A673 (cell line): Measurements from ENCODE around the gene FCHSD1. TPM values are rescaled to one million over a fixed set of nuclear protein-coding genes. Genes with fewer than 3 reads are reported as not detected.

Experiments used
- BruUV-seq: library from RNA; stranded (reverse); fragments of 400-500 nt; replicated peaks from 2 replicates; lab custom pipeline; 2021; lab: Mats Ljungman, UMichigan
- CTCF ChIA-PET: fragments of 300-600 bp; sonication (Branson Sonifier 250); formaldehyde crosslinking; loops from one replicate; lab custom pipeline; 2022; ENCODE audit warnings: antibody characterized with exemption; lab: Charles Lee
- POLR2A ChIA-PET: fragments of 300-600 bp; sonication (Branson Sonifier 250); formaldehyde crosslinking; loops from one replicate; lab custom pipeline; 2022; ENCODE audit warnings: antibody characterized with exemption; ENCODE audit not compliant: low non-redundant PET; lab: Charles Lee
- DNase-seq: peaks from one replicate; pipeline ENCODE4 v3.0.0-alpha.2; 2015; ENCODE audit warnings: low spot score
- H3K27ac ChIP-seq: fragments of 200-600 bp; sonication (generic); 2 replicates; pipeline ENCODE4 v1.5.1; 2016; ENCODE audit warnings: mixed run types, low read depth, mild to moderate bottlenecking, mixed read lengths, antibody characterized with exemption, low read length; ENCODE audit not compliant: poor library complexity, severe bottlenecking
- H3K27me3 ChIP-seq: fragments of 200-600 bp; sonication (generic); replicated peaks from 2 replicates; pipeline ENCODE4 v1.6.1; 2017; ENCODE audit warnings: mixed run types, low read depth, mild to moderate bottlenecking, mixed read lengths, antibody characterized with exemption, low read length; ENCODE audit not compliant: insufficient read depth, poor library complexity
- H3K36me3 ChIP-seq: fragments of 200-600 bp; sonication (generic); 2 replicates; pipeline ENCODE4 v1.6.1; 2016; ENCODE audit warnings: mixed run types, mild to moderate bottlenecking, mixed read lengths, antibody characterized with exemption, low read length; ENCODE audit not compliant: insufficient read depth, poor library complexity, severe bottlenecking
- H3K4me1 ChIP-seq: fragments of 200-600 bp; sonication (generic); 2 replicates; pipeline ENCODE4 v1.6.1; 2017; ENCODE audit warnings: mixed run types, mild to moderate bottlenecking, mixed read lengths, antibody characterized with exemption, low read length; ENCODE audit not compliant: insufficient read depth, poor library complexity, severe bottlenecking
- H3K4me3 ChIP-seq: fragments of 200-600 bp; sonication (generic); 2 replicates; pipeline ENCODE4 v1.5.1; 2016; ENCODE audit warnings: low read depth, mixed run types, mild to moderate bottlenecking, mixed read lengths, low read length; ENCODE audit not compliant: poor library complexity, severe bottlenecking
- H3K9me3 ChIP-seq: fragments of 200-600 bp; sonication (generic); 2 replicates; pipeline ENCODE4 v1.6.1; 2016; ENCODE audit warnings: mixed run types, low read depth, mild to moderate bottlenecking, mixed read lengths, antibody characterized with exemption, low read length; ENCODE audit not compliant: poor library complexity, severe bottlenecking
- EZH2 ChIP-seq: fragments of 200-600 bp; sonication (generic); IDR thresholded peaks from 2 replicates; pipeline ENCODE4 v1.6.1; 2017; ENCODE audit warnings: borderline replicate concordance, low read depth, mild to moderate bottlenecking, mixed read lengths, antibody characterized with exemption, low read length; ENCODE audit not compliant: poor library complexity, severe bottlenecking
- intact Hi-C: fragments of 100-400 bp; cut with micrococcal nuclease; formaldehyde crosslinking; loops from one replicate; pipeline ENCODE4 v1.10.0; 2022; ENCODE audit not compliant: unreplicated experiment
- total RNA-seq: library from RNA; stranded (reverse); gene quantifications from 2 replicates; pipeline ENCODE4 v1.2.3, GENCODE V29; 2021
- TF ChIP-seq, protein P1 (sequence below): fragments of 300-800, 200-600 bp; sonication (generic); conservative IDR thresholded peaks from 2 replicates; pipeline ENCODE4 v1.5.1; 2017; ENCODE audit warnings: low read depth, mild to moderate bottlenecking, antibody characterized with exemption, low read length, moderate library complexity, mixed read lengths

Gene FCHSD1
- total RNA-seq, 1 experiment from 2014 or later, result 2.3 TPM

DNA sequence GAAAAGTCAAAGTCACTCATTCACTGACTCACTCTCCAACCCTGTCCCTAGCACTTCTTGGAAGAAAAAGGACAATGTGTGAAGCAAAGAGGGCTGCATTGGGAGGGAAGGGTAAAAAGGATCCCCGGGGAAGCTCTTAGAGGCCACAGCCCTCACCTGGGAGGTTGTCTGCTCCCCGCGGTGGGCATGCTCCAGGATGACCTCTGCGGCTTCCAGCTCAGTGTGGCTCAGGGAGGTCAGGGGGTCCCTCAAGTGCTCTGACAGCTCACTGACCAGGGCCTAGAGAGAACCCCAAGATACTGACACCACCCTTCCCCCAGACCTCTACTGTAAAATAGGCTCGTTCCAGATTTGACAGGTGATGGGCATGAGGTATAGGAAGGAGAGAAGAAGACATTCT lies 4.0 kb downstream of the FCHSD1 start:
- H3K27ac ChIP-seq, result no peak overlapping the region
- H3K4me3 ChIP-seq, result no peak overlapping the region
- TF ChIP-seq, protein P1, sequence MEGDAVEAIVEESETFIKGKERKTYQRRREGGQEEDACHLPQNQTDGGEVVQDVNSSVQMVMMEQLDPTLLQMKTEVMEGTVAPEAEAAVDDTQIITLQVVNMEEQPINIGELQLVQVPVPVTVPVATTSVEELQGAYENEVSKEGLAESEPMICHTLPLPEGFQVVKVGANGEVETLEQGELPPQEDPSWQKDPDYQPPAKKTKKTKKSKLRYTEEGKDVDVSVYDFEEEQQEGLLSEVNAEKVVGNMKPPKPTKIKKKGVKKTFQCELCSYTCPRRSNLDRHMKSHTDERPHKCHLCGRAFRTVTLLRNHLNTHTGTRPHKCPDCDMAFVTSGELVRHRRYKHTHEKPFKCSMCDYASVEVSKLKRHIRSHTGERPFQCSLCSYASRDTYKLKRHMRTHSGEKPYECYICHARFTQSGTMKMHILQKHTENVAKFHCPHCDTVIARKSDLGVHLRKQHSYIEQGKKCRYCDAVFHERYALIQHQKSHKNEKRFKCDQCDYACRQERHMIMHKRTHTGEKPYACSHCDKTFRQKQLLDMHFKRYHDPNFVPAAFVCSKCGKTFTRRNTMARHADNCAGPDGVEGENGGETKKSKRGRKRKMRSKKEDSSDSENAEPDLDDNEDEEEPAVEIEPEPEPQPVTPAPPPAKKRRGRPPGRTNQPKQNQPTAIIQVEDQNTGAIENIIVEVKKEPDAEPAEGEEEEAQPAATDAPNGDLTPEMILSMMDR, result no peak
- TF ChIP-seq EZH2, result no peak
- no peak for DNase-seq
- no peaks in the 10 kb centered on the region for H3K27me3 ChIP-seq
- H3K36me3 ChIP-seq, result no peaks in the 10 kb centered on the region
- intact Hi-C loops, result no loop called here
- no peaks in the 10 kb centered on the region for H3K9me3 ChIP-seq
- ChIA-PET POLR2A (no interaction called here), CTCF (no interaction called here)
- no peaks in the 10 kb centered on the region for H3K4me1 ChIP-seq
- BruUV-seq, result no TSS peak

DNA sequence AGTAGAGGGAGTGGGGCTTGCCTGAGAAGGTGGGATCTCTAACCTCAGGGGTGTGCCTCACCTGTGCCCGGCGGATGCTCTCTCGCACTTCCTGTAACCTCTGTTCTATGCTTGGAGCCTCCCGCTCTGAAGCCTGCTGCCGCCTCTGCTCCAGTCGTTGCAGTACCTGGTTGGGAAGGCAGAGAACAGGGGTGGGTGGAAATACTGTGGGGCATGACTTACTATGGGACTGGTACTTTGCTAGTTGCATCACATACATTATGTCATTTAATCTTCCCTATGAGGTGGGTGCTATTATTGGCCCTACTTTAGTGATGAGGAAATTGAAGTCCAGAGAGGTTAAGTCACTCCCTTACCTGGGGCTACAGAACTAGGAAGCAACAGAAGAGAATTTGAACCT lies 5.2 kb downstream of the FCHSD1 start:
- TF ChIP-seq, protein P1, result no peak
- no peak for TF ChIP-seq EZH2
- DNase-seq, result no peak
- Histone ChIP-seq H3K36me3 (no peaks in the 10 kb centered on the region), H3K4me1 (no peaks in the 10 kb centered on the region), H3K4me3 (no peak overlapping the region), H3K27me3 (no peaks in the 10 kb centered on the region), H3K27ac (no peak overlapping the region), H3K9me3 (no peaks in the 10 kb centered on the region)
- intact Hi-C loops, result no loop called here
- no TSS peak for BruUV-seq
- CTCF ChIA-PET, result no interaction called here
- POLR2A ChIA-PET, result no interaction called here

DNA sequence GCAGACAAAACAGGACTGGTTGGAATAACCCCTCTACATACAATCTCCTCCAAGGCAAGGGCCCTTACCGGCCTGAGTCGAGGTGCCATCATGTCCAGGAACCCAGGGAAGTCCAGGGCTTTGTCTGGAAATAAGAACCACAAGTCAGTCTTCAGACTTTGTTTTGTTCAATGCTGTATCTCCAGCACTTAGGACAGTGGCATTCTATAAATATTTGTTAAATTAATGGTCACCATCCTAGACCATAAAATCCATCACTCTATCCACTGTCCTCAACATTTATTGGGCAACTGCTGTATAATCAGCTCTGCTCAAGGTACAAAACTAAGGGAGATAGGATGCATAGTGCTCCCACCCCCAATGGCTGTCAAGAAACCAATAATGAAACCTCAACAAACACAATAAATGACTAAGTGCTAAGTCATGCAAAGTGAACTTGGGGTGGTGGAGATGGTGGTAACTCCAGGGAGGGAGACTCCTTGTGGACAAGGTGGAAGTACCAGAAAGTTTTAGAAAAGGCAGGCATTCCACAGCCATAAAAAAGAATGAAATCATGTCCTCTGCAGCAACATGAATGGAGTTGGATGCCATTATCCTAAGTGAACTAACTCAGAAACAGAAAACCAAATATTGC lies 9.5 kb downstream of the FCHSD1 start:
- no peak overlapping the region for H3K4me3 ChIP-seq
- TF ChIP-seq, protein P1, result peak; percentile 28; the same call in 1 of the 2 replicates
- TF ChIP-seq EZH2, result no peak
- H3K36me3 ChIP-seq, result no peaks in the 10 kb centered on the region
- ChIA-PET CTCF (no interaction called here), POLR2A (no interaction called here)
- no peaks in the 10 kb centered on the region for H3K4me1 ChIP-seq
- BruUV-seq, result no TSS peak
- peak; percentile 51 for DNase-seq
- H3K27ac ChIP-seq, result no peak overlapping the region
- intact Hi-C loops, result no loop called here
- no peaks in the 10 kb centered on the region for H3K9me3 ChIP-seq
- H3K27me3 ChIP-seq, result no peaks in the 10 kb centered on the region
